Ishikawa (cell line): ENCODE data around the gene BCL2L2.
A peak's percentile ranks its signal among the peaks of the same experiment; 100 is the strongest.

Experiments
- CEBPB ChIP-seq: IDR thresholded peaks from 2 replicates; pipeline ENCODE4 v1.6.1; 2012
- CREB1 ChIP-seq: IDR thresholded peaks from 2 replicates; pipeline ENCODE4 v1.6.1; 2012; ENCODE audit warnings: low read depth
- EGR1 ChIP-seq: IDR thresholded peaks from 2 replicates; pipeline ENCODE4 v1.6.1; 2012
- EP300 ChIP-seq: IDR thresholded peaks from 2 replicates; pipeline ENCODE4 v1.6.1; 2012; ENCODE audit warnings: borderline replicate concordance
- FOXM1 ChIP-seq: IDR thresholded peaks from 2 replicates; pipeline ENCODE4 v1.6.1; 2012; ENCODE audit warnings: low read depth, borderline replicate concordance
- MAX ChIP-seq: IDR thresholded peaks from 2 replicates; pipeline ENCODE4 v1.6.1; 2012
- NFIC ChIP-seq: IDR thresholded peaks from 2 replicates; pipeline ENCODE4 v1.6.1; 2012
- REST ChIP-seq: IDR thresholded peaks from 2 replicates; pipeline ENCODE4 v1.6.1; 2012; ENCODE audit warnings: low read depth, mild to moderate bottlenecking
- TAF1 ChIP-seq: IDR thresholded peaks from 2 replicates; pipeline ENCODE4 v1.6.1; 2012; ENCODE audit warnings: low read depth, mild to moderate bottlenecking
- TCF12 ChIP-seq: IDR thresholded peaks from 2 replicates; pipeline ENCODE4 v1.6.1; 2012; ENCODE audit warnings: low read depth
- TEAD4 ChIP-seq: IDR thresholded peaks from 2 replicates; pipeline ENCODE4 v1.6.1; 2012
- YY1 ChIP-seq: IDR thresholded peaks from 2 replicates; pipeline ENCODE4 v1.6.1; 2012; ENCODE audit warnings: low read depth
- ZBTB7A ChIP-seq: IDR thresholded peaks from 2 replicates; pipeline ENCODE4 v1.6.1; 2012; ENCODE audit warnings: low read depth
- TF ChIP-seq, protein P1 (sequence below): IDR thresholded peaks from 2 replicates; pipeline ENCODE4 v1.6.1; 2012

The BCL2L2 gene

DNA sequence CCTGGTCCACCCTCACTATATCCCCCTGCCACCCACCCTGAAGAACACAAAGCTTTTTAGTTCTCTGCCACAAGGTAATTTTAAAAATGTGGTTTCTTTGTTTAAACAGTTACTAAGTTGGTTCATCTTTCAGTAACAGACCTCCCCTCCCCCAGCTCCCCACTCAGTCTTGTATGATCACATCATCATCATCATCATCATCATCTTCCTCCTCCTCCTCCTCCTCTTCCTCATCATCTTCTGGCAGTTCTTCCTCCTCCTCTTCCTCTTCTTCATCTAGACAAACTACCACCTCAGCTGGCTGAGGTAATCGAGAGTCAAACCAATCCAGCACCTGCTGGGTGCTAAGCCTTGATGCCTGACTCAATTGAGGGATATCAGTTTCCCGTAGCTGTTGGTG is 31.2 kb upstream of the BCL2L2 start:
- no peak for TF ChIP-seq REST
- TF ChIP-seq ZBTB7A: no peak
- TF ChIP-seq CEBPB: no peak
- TF ChIP-seq CREB1: no peak

- TF ChIP-seq ZBTB7A: no peak
- TF ChIP-seq EGR1: no peak
- no peak for TF ChIP-seq MAX
- TF ChIP-seq EP300: no peak
- no peak for TF ChIP-seq REST
- TF ChIP-seq CREB1: no peak
- TF ChIP-seq NFIC: no peak
Measured at GRCh38 chr14:23277189-23277588, 29.4 kb upstream of the BCL2L2 start.

DNA sequence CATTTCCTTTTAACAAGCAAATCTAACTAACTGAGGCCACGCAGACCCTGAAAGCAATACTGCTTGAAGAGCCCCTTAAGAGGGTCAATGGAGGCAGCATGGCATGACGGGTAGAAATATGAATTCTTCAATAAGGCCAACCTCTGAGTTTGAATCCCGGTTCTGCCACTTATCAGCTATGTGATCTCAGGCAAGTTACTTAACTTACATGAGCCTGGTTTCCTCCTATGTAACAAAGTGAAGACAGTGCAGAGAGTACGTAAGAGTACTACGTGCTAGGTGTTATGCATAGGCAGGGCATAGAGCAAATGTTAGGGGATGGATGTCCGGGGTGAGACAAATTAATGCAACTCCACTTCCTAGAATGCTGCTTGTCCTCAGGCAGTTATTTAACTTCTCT is 25.4 kb upstream of the BCL2L2 start:
- TF ChIP-seq YY1 (no peak), MAX (no peak)

GRCh38 chr14:23284654-23285529 is 21.7 kb upstream of the BCL2L2 start:
- TF ChIP-seq NFIC: no peak
- no peak for TF ChIP-seq MAX
- TF ChIP-seq TCF12: no peak
- no peak for TF ChIP-seq TAF1
- TF ChIP-seq EP300: no peak

- peak; percentile 75 for TF ChIP-seq ZBTB7A
- no peak for TF ChIP-seq CEBPB
Measured at GRCh38 chr14:23285530-23286019, 21.1 kb upstream of the BCL2L2 start.

DNA sequence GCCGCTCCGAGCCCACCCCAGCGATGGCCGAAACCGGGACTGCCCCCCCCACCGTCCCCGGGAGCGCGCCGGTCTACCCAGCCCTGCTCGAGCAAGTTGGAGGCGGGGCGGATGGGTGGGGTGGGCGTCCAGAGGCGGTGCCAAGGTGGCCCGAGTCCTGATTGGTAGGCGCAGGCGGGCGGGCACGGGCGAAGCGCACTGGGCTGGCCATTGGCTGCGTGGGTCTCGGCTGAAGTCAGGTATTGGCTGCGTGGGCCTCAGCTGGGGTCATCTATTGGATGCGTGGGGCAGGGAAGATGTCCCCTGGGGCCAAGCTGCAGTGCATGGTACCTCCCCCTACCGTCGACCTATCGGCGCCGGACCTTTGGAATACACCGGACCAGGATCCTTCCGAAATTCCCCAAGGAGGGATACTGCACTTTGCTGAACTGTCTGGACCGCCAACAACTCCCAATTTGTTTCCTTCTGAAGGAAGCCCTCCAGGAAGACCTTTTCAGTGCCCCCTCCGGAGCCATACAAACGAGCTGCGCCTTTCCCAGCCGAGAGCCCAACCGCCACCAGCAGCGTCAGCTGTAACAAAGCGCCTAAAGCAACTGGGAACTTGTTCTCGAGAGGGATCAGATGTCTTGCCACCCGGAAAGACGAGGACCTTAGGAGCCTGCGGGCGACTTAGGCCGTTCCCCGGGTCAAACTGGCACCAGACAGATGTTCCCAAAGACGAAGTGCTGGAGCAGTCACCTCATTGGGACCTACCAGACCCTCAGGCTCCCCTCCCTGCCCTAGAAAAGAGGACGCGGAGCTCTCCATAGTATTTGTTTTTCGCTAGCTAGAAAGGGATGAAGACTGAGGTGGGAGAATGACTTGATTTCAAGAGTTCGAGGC is 20.4 kb upstream of the BCL2L2 start, which contains the start of gene HOMEZ:
Gene HOMEZ, minus strand, starts transcription at position 113 of the 882 bp plus-strand sequence. CDS start 180 bp downstream, outside the sequence.
- TF ChIP-seq MAX (peak; percentile 56; the same call in 1 of the 2 replicates), ZBTB7A (no peak), TEAD4 (no peak), TAF1 (peak; percentile 63), EGR1 (peak; percentile 46), CEBPB (no peak), CREB1 (no peak), FOXM1 (no peak), EP300 (0 out of 2 replicates have a peak, but pooled peaks have one; percentile 13), TCF12 (peak; percentile 18; the same call in 1 of the 2 replicates), NFIC (no peak)
- TF ChIP-seq, protein P1, sequence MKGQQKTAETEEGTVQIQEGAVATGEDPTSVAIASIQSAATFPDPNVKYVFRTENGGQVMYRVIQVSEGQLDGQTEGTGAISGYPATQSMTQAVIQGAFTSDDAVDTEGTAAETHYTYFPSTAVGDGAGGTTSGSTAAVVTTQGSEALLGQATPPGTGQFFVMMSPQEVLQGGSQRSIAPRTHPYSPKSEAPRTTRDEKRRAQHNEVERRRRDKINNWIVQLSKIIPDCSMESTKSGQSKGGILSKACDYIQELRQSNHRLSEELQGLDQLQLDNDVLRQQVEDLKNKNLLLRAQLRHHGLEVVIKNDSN: 0 out of 2 replicates have a peak, but pooled peaks have one; percentile 26
